Ammon's horn (tissue), 1 donor: ENCODE data around the gene PLA2G4A.
A peak's percentile ranks its signal among the peaks of the same experiment; 100 is the strongest.
"Not testable (repeated sequence)": the region's sequence is repeated elsewhere in the genome, so short reads cannot be mapped to it uniquely, and the experiment has no call there.

Experiments
- DNase-seq: peaks from one replicate; pipeline ENCODE4 v3.0.0-alpha.2; 2016; ENCODE audit warnings: low spot score

Gene PLA2G4A

GRCh38 chr1:186922814-186923213 is 94.1 kb downstream of the PLA2G4A start:
- not testable (repeated sequence) for DNase-seq

- no peak for DNase-seq
Observed at GRCh38 chr1:186923486-186923885, 94.7 kb downstream of the PLA2G4A start.

- peak; percentile 23 for DNase-seq
Observed at GRCh38 chr1:186925881-186926669, 97.3 kb downstream of the PLA2G4A start.

GRCh38 chr1:186927884-186928283 is 99.1 kb downstream of the PLA2G4A start:
- no peak for DNase-seq

GRCh38 chr1:186930238-186930637 is 101.5 kb downstream of the PLA2G4A start:
- no peak for DNase-seq

GRCh38 chr1:186937016-186937670 is 108.4 kb downstream of the PLA2G4A start:
- no peak for DNase-seq

GRCh38 chr1:186943891-186944686 is 115.3 kb downstream of the PLA2G4A start:
- no peak for DNase-seq

GRCh38 chr1:186945146-186945545 is 116.4 kb downstream of the PLA2G4A start:
- DNase-seq = no peak

GRCh38 chr1:186948535-186948934 is 119.8 kb downstream of the PLA2G4A start:
- DNase-seq = no peak

- DNase-seq = no peak
Observed at GRCh38 chr1:186949173-186949572, 120.4 kb downstream of the PLA2G4A start.

GRCh38 chr1:186950547-186950946 is 121.8 kb downstream of the PLA2G4A start:
- no peak for DNase-seq

- no peak for DNase-seq
Observed at GRCh38 chr1:186953876-186954275, 125.1 kb downstream of the PLA2G4A start.

- peak; percentile 7 for DNase-seq
Observed at GRCh38 chr1:186957314-186957713, 128.6 kb downstream of the PLA2G4A start.

- DNase-seq = no peak
Observed at GRCh38 chr1:186958520-186958919, 129.8 kb downstream of the PLA2G4A start.

GRCh38 chr1:186960861-186961260 is 132.1 kb downstream of the PLA2G4A start:
- no peak for DNase-seq

- DNase-seq = no peak
Observed at GRCh38 chr1:186965847-186966246, 137.1 kb downstream of the PLA2G4A start.

GRCh38 chr1:186966456-186966855 is 137.7 kb downstream of the PLA2G4A start:
- no peak for DNase-seq

- DNase-seq = no peak
Observed at GRCh38 chr1:186967656-186968394, 139.1 kb downstream of the PLA2G4A start.

- DNase-seq = no peak
Observed at GRCh38 chr1:186974774-186975181, 146.0 kb downstream of the PLA2G4A start.

- DNase-seq = no peak
Observed at GRCh38 chr1:186975220-186975619, 146.5 kb downstream of the PLA2G4A start.

GRCh38 chr1:186976700-186977099 is 148.0 kb downstream of the PLA2G4A start:
- DNase-seq = no peak
